Endothelial cell of umbilical vein (primary cell): ENCODE measurements around the gene PRPF39. TPM values are rescaled to one million over a fixed set of nuclear protein-coding genes. Genes with fewer than 3 reads are reported as not detected.

ENCODE experiments used
- BruUV-seq: library from RNA; stranded (reverse); fragments of 400-500 nt; replicated peaks from 2 replicates; lab custom pipeline; 2021; lab: Mats Ljungman, UMichigan
- CTCF ChIA-PET: fragments of 300-600, 350-600 bp; sonication (Branson Sonifier 250); formaldehyde crosslinking; loops from one replicate; lab custom pipeline; 2021; ENCODE audit warnings: antibody characterized with exemption, inconsistent platforms; lab: Charles Lee
- POLR2A ChIA-PET: fragments of 300-600, 350-600 bp; sonication (Branson Sonifier 250); formaldehyde crosslinking; loops from one replicate; lab custom pipeline; 2021; ENCODE audit warnings: antibody characterized with exemption, inconsistent platforms; lab: Charles Lee
- DNase-seq: peaks from one replicate; pipeline ENCODE4 v3.0.0-alpha.2; 2011; ENCODE audit warnings: low read depth, low spot score
- FAIRE-seq: peaks from 2 replicates; lab custom pipeline; 2011; peaks lifted over from hg19 to GRCh38; lab: Jason Lieb, UNC
- H2AFZ ChIP-seq: 2 replicates; pipeline ENCODE4 v1.6.0; 2012; ENCODE audit warnings: low read depth, low read length, control low read depth, inconsistent platforms
- H3K27ac ChIP-seq: 2 replicates; pipeline ENCODE4 v1.5.1; 2011; ENCODE audit warnings: low read depth, mild to moderate bottlenecking, control low read depth, low read length, moderate library complexity; ENCODE audit not compliant: insufficient read depth
- H3K27me3 ChIP-seq, 2 experiments: 2 replicates each; pipeline versions ENCODE4 v1.6.0 to v1.6.1; 2011; ENCODE audit warnings: low read length in 2 of 2, mixed read lengths in 1 of 2; ENCODE audit not compliant: control insufficient read depth in 2 of 2, insufficient read depth in 2 of 2
- H3K36me3 ChIP-seq, 2 experiments: 2 replicates in 1 of 2; 3 replicates in 1 of 2; pipeline ENCODE4 v1.5.1; 2011; ENCODE audit warnings: low read length in 2 of 2, mild to moderate bottlenecking in 1 of 2, moderate library complexity in 1 of 2; ENCODE audit not compliant: control insufficient read depth in 2 of 2, insufficient read depth in 2 of 2; ENCODE audit errors: extremely low read depth in 1 of 2
- H3K4me1 ChIP-seq: 3 replicates; pipeline ENCODE4 v1.5.1; 2011; ENCODE audit warnings: mild to moderate bottlenecking, low read length; ENCODE audit not compliant: control insufficient read depth, insufficient read depth; ENCODE audit errors: extremely low read depth
- H3K4me2 ChIP-seq: 2 replicates; pipeline ENCODE4 v1.6.1; 2011; ENCODE audit warnings: low read length, control low read depth, mixed read lengths; ENCODE audit not compliant: insufficient read depth
- H3K4me3 ChIP-seq, 3 experiments: fragments of 200-600 bp in 1 of 3; sonication (generic), shearing (Covaris generic) in 1 of 3; replicated peaks in 1 of 3; 2 replicates each; pipeline ENCODE4 v1.5.1; 2011 to 2016; ENCODE audit warnings: control low read depth in 3 of 3, low read length in 3 of 3, mild to moderate bottlenecking in 2 of 3, inconsistent platforms in 1 of 3, low read depth in 1 of 3, moderate library complexity in 1 of 3; ENCODE audit not compliant: insufficient read depth in 1 of 3
- H3K79me2 ChIP-seq: 2 replicates; pipeline ENCODE4 v1.6.0; 2012; ENCODE audit warnings: low read length, inconsistent platforms; ENCODE audit not compliant: control insufficient read depth, insufficient read depth
- H3K9ac ChIP-seq: replicated peaks from 2 replicates; pipeline ENCODE3; 2011; ENCODE audit warnings: low read length, control low read depth; ENCODE audit not compliant: insufficient read depth; ENCODE audit errors: extremely low read depth
- H3K9me1 ChIP-seq: replicated peaks from 3 replicates; pipeline ENCODE4 v1.6.0; 2011; ENCODE audit warnings: mild to moderate bottlenecking, low read length; ENCODE audit not compliant: control insufficient read depth, insufficient read depth; ENCODE audit errors: extremely low read depth
- H3K9me3 ChIP-seq: replicated peaks from 2 replicates; pipeline ENCODE4 v1.5.1; 2012; ENCODE audit warnings: low read length, inconsistent platforms; ENCODE audit not compliant: control insufficient read depth, insufficient read depth
- H4K20me1 ChIP-seq: replicated peaks from 2 replicates; pipeline ENCODE3; 2011; ENCODE audit warnings: mild to moderate bottlenecking, low read length; ENCODE audit not compliant: control insufficient read depth, insufficient read depth; ENCODE audit errors: extremely low read depth
- EZH2 ChIP-seq: IDR thresholded peaks from 2 replicates; pipeline ENCODE4 v1.6.1; 2012; ENCODE audit warnings: borderline replicate concordance, low read depth, mild to moderate bottlenecking, moderate library complexity, low read length, inconsistent platforms; ENCODE audit not compliant: severe bottlenecking
- FOS ChIP-seq: IDR thresholded peaks from 2 replicates; pipeline ENCODE4 v1.6.1; 2011; ENCODE audit warnings: mild to moderate bottlenecking, low read length, moderate library complexity, borderline replicate concordance; ENCODE audit not compliant: insufficient read depth
- GATA2 ChIP-seq: IDR thresholded peaks from 2 replicates; pipeline ENCODE4 v1.7.0; 2011; ENCODE audit warnings: low read depth, mild to moderate bottlenecking, moderate library complexity, mixed read lengths, low read length; ENCODE audit not compliant: insufficient read length, insufficient read depth
- JUN ChIP-seq: IDR thresholded peaks from 2 replicates; pipeline ENCODE4 v1.6.1; 2011; ENCODE audit warnings: borderline replicate concordance, low read depth; ENCODE audit not compliant: insufficient read length, insufficient read depth
- MYC ChIP-seq: IDR thresholded peaks from one replicate; pipeline ENCODE4 v1.6.1; 2011; ENCODE audit warnings: mild to moderate bottlenecking, low read depth, low read length
- POLR2A ChIP-seq: IDR thresholded peaks from 2 replicates; pipeline ENCODE4 v1.6.1; 2012; ENCODE audit warnings: low read depth, mild to moderate bottlenecking, control low read depth, low read length
- POLR2AphosphoS5 ChIP-seq: IDR thresholded peaks from 2 replicates; pipeline ENCODE4 v1.6.1; 2012; ENCODE audit warnings: low read depth, mild to moderate bottlenecking, control low read depth, low read length, moderate library complexity; ENCODE audit not compliant: insufficient read depth
- dilution Hi-C: fragments of 300-500 bp; cut with MboI; formaldehyde crosslinking; loops from one replicate; pipeline ENCODE4 v1.15.0; 2019; ENCODE audit warnings: low sequenced_read_pairs; ENCODE audit not compliant: extremely low pct_ligation_motif_present
- intact Hi-C: fragments of 100-400 bp; cut with micrococcal nuclease; formaldehyde crosslinking; loops from one replicate; pipeline ENCODE4 v1.10.0; 2022
- polyA plus RNA-seq, 4 experiments: library from polyadenylated mRNA; depleted of rRNA in 3 of 4; stranded (reverse) in 3 of 4; unstranded in 1 of 4; fragments of >200 nt; gene quantifications; 2 replicates each; pipeline versions ENCODE4 v1.2.1 to v1.2.3, GENCODE V29; 2011 to 2012; ENCODE audit warnings: missing spikeins in 1 of 4
- total RNA-seq: library from RNA; stranded (reverse); gene quantifications from 2 replicates; pipeline ENCODE4 v1.2.3, GENCODE V29; 2021
- TF ChIP-seq, protein P1 (sequence below): IDR thresholded peaks from 2 replicates; pipeline ENCODE4 v1.6.1; 2011; ENCODE audit not compliant: insufficient read depth, insufficient read length
- TF ChIP-seq, protein P2 (sequence below), 2 donors: IDR thresholded peaks; 1 replicate in 1 of 2; 2 replicates in 1 of 2; pipeline ENCODE4 v1.5.1; 2011; ENCODE audit warnings: low read length in 2 of 2, mild to moderate bottlenecking in 2 of 2, moderate library complexity in 2 of 2, control low read depth in 1 of 2, inconsistent platforms in 1 of 2, low read depth in 1 of 2; ENCODE audit not compliant: insufficient read depth in 1 of 2; ENCODE audit errors: extremely low read depth in 1 of 2

The PRPF39 gene
- total and polyA plus RNA-seq, 2 donors (not counting 3 experiments of a cell fraction or from before 2014, with no cell fraction given), result 24.8 to 44.4 TPM

DNA sequence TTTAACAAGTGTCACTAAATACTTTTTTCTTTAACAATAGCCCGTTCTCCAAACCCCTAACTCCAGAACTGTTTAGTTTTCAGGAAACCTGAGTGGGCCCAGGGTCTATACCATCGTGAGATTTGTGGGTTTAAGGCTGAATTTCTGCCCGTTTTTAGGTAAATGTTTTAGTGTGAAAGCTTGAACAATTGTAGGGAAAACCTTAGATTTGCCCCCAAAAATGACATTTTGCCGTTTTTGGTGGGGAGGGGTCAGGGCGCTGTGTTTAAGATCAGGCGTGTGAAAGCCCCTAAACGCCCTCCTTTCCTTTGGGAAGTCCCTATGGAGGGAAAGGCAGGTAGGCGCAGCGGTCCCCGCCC, 320 bp upstream of the PRPF39 start:
- dilution Hi-C loops, result no loop called here
- CTCF ChIA-PET, result interaction anchor here (1.3 to 2.3 kb wide), 3 partner anchors 8 to 170 kb away, joined by 3 to 12 read pairs (median 5); no protein-coding TSS in a partner anchor
- intact Hi-C loops, result loop anchor here (5.0 kb wide), 1 partner anchor 186 kb away; a partner anchor contains a TSS
- Histone ChIP-seq H3K27ac (no peak overlapping the region), H3K4me2 (peak overlapping the region; percentile 85), H3K4me1 (peaks cover 8% of the 10 kb centered on the region), H3K79me2 (peaks cover 46% of the 10 kb centered on the region), H3K9me1 (no peaks in the 10 kb centered on the region), H2AFZ (peak overlapping the region; percentile 94), H3K9ac (peak overlapping the region; percentile 47), H3K27me3 (no peaks in the 10 kb centered on the region), H3K36me3 (no peaks in the 10 kb centered on the region), H3K4me3 (peak overlapping the region; percentile 30 to 59 (median 39)), H4K20me1 (peaks cover 6% of the 10 kb centered on the region), H3K9me3 (no peaks in the 10 kb centered on the region)
- no peak for DNase-seq
- peak; percentile 21 for FAIRE-seq
- POLR2A ChIA-PET, result no interaction called here
- no TSS peak for BruUV-seq
- TF ChIP-seq EZH2 (no peak), GATA2 (no peak), FOS (no peak), JUN (no peak), MYC (no peak), POLR2AphosphoS5 (no peak), POLR2A (no peak)
- TF ChIP-seq, protein P1, sequence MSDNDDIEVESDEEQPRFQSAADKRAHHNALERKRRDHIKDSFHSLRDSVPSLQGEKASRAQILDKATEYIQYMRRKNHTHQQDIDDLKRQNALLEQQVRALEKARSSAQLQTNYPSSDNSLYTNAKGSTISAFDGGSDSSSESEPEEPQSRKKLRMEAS, result no peak
- TF ChIP-seq, protein P2, sequence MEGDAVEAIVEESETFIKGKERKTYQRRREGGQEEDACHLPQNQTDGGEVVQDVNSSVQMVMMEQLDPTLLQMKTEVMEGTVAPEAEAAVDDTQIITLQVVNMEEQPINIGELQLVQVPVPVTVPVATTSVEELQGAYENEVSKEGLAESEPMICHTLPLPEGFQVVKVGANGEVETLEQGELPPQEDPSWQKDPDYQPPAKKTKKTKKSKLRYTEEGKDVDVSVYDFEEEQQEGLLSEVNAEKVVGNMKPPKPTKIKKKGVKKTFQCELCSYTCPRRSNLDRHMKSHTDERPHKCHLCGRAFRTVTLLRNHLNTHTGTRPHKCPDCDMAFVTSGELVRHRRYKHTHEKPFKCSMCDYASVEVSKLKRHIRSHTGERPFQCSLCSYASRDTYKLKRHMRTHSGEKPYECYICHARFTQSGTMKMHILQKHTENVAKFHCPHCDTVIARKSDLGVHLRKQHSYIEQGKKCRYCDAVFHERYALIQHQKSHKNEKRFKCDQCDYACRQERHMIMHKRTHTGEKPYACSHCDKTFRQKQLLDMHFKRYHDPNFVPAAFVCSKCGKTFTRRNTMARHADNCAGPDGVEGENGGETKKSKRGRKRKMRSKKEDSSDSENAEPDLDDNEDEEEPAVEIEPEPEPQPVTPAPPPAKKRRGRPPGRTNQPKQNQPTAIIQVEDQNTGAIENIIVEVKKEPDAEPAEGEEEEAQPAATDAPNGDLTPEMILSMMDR (IDR thresholded peaks at IDR 0.05; ENCODE audit: extremely low read depth in 1 of 2, insufficient read depth in 1 of 2, low read depth in 1 of 2, low read length in 2 of 2), result no peak
